ENCODE results near the gene FAM25A. TPM values are rescaled to one million over a fixed set of nuclear protein-coding genes. Genes with fewer than 3 reads are reported as not detected.
"Not testable (repeated sequence)": the region's sequence is repeated elsewhere in the genome, so short reads cannot be mapped to it uniquely, and the experiment has no call there.

FAM25A gene
- total RNA-seq, 1 experiment from 2014 or later: not detected

DNA sequence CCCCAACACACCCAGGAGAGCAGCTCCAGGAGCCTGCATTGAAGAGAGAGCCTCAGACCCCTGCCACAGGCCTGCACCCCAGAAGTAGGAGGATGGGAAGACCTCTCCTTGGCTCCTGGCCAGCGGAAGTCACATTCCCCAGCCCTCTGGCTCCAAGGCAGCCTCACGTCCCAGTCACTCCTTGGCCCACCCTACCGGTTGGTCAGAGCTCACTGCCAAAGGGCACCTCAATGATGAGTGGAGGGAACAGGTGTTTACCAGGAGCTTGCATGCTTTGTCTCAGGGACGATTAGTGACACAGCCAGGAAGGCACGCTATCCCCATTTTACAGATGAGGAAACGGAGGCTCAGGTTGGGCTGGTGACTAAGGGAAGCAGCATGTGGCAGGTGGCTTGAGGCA, 1.0 kb upstream of the FAM25A start:
- not testable (repeated sequence) for H3K27me3 ChIP-seq (ENCODE audit: low read length); H3K9ac ChIP-seq (ENCODE audit: low read length); DNase-seq; H3K27ac ChIP-seq (ENCODE audit: low read length); H3K9me2 ChIP-seq (replicated peaks; ENCODE audit: insufficient read depth, low read length); H2AFZ ChIP-seq (ENCODE audit: low read length); H3K36me3 ChIP-seq (ENCODE audit: insufficient read depth, low read length); H3K4me3 ChIP-seq (ENCODE audit: low read length); H3K4me2 ChIP-seq (ENCODE audit: low read depth, low read length, poor library complexity, severe bottlenecking); H3K4me1 ChIP-seq (ENCODE audit: low read length); H4K20me1 ChIP-seq (ENCODE audit: insufficient read depth, low read depth, low read length); H3K79me2 ChIP-seq (ENCODE audit: low read length); H3K9me3 ChIP-seq (ENCODE audit: low read length)

DNA sequence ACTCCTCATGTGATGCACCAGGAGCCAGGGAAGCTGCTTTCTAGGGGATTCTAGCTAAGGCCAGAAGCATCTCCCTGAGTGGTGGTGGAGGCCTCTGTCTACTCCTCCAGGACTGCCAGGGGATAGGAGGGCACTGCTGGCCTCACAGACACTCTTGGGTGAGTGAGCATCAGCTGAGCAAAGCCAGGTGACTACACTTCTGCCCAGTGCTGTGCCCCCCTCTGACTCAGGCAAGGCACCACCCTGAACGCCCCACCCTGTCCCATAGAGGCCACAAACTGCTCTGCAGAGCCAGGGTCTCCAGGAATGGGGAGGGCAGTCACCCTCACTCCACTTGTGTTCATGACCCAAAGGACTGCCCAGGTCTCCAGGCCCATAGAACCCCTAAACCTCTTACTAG, 590 bp upstream of the FAM25A start:
- H3K4me2 ChIP-seq (ENCODE audit: low read depth, low read length, poor library complexity, severe bottlenecking); DNase-seq; H3K9me2 ChIP-seq (replicated peaks; ENCODE audit: insufficient read depth, low read length); H3K79me2 ChIP-seq (ENCODE audit: low read length); H3K27ac ChIP-seq (ENCODE audit: low read length); H4K20me1 ChIP-seq (ENCODE audit: insufficient read depth, low read depth, low read length); H3K9me3 ChIP-seq (ENCODE audit: low read length); H3K36me3 ChIP-seq (ENCODE audit: insufficient read depth, low read length); H3K9ac ChIP-seq (ENCODE audit: low read length); H3K4me3 ChIP-seq (ENCODE audit: low read length); H3K27me3 ChIP-seq (ENCODE audit: low read length); H3K4me1 ChIP-seq (ENCODE audit: low read length); H2AFZ ChIP-seq (ENCODE audit: low read length): not testable (repeated sequence)

DNA sequence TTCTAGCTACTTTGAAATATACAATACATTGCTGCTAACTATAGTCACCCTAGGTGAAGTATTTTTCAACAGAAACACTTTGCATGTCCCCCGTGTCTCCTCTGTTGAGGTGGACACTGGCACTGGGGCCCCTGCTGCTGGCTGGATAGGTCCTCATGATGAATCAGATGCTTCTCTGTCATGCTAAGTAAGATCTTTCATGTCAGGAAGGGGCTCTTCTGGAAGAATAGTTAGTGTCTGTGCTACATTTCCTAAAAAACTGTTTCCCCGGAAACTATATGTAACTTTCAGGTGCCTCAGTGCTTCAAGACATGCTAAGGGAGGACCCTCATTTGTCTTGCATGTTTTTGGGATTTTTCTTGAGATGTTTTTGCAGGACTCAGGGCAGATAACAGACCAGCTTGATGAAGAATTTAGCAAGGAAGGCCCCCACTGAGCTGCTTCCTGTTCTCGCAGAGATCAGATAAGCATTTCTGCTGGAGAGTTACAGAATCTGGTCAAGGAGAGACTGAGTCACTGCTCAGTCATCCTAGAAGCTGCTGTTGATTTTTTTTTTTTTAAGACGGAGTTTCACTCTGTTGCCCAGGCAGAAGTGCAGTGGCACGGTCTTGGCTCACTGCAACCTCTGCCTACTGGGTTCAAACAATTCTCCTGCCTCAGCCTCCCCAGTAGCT, 5.3 kb downstream of the FAM25A start:
- not testable (repeated sequence) for H3K9me3 ChIP-seq (ENCODE audit: low read length); H3K27ac ChIP-seq (ENCODE audit: low read length); H4K20me1 ChIP-seq (ENCODE audit: insufficient read depth, low read depth, low read length); H3K4me1 ChIP-seq (ENCODE audit: low read length); H2AFZ ChIP-seq (ENCODE audit: low read length); H3K9me2 ChIP-seq (replicated peaks; ENCODE audit: insufficient read depth, low read length); H3K36me3 ChIP-seq (ENCODE audit: insufficient read depth, low read length); H3K4me2 ChIP-seq (ENCODE audit: low read depth, low read length, poor library complexity, severe bottlenecking); H3K9ac ChIP-seq (ENCODE audit: low read length); H3K4me3 ChIP-seq (ENCODE audit: low read length); H3K79me2 ChIP-seq (ENCODE audit: low read length); DNase-seq; H3K27me3 ChIP-seq (ENCODE audit: low read length)

DNA sequence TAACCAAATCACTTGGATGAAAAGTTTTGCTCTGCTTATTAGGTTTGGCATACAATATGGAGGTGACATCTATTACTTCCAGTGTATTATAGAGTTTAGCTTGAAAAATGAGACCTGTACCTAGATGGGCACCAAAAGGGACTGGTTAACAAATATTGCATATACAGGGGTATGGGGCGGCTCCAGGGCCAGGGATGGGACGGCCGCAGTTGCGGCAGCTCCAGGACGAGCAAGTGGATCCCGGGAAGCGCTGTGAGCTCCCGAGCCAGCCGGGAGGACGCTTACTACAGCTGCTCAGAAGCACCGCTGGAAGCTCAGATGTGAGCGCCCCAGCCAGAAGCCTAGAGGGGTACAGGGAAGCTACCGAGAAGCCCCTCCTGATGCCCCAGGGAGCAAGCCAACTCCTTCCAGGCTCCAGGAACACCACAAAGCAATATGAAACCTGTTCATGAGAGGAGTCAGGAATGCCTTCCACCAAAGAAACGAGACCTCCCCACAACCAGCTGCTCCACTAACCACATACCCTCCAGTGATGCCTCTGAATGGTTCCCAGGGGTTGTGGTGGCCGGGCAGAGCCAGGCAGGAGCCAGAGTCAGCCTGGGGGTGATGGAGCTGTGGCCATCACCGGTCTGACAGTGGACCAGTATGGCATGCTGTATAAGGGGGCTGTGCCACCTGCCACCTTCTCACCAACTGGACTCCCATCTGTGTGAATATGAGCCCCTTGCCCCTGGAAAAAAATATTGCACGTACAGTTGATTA, 6.8 kb downstream of the FAM25A start:
- H3K4me1 ChIP-seq (ENCODE audit: low read length); H3K4me3 ChIP-seq (ENCODE audit: low read length); H3K27ac ChIP-seq (ENCODE audit: low read length); H3K79me2 ChIP-seq (ENCODE audit: low read length); H3K9me3 ChIP-seq (ENCODE audit: low read length); H3K27me3 ChIP-seq (ENCODE audit: low read length); H3K36me3 ChIP-seq (ENCODE audit: insufficient read depth, low read length); H3K4me2 ChIP-seq (ENCODE audit: low read depth, low read length, poor library complexity, severe bottlenecking); H3K9me2 ChIP-seq (replicated peaks; ENCODE audit: insufficient read depth, low read length); H3K9ac ChIP-seq (ENCODE audit: low read length); H2AFZ ChIP-seq (ENCODE audit: low read length); H4K20me1 ChIP-seq (ENCODE audit: insufficient read depth, low read depth, low read length); DNase-seq: not testable (repeated sequence)

DNA sequence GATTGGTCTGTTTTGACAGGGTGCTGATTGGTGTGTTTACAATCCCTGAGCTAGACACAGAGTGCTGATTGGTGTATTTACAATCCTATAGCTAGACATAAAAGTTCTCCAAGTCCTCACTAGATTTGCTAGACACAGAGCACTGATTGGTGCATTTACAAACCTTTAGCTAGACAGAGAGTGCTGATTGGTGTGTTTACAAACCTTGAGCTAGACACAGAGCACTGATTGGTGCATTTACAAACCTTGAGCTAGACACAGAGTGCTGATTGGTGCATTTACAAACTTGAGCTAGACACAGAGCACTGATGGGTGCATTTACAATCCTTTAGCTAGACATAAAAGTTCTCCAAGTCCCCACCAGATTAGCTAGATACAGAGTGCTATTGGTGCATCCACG, 10.3 kb downstream of the FAM25A start:
- H3K4me2 ChIP-seq (ENCODE audit: low read depth, low read length, poor library complexity, severe bottlenecking); H3K9me3 ChIP-seq (ENCODE audit: low read length); H3K9ac ChIP-seq (ENCODE audit: low read length); H3K36me3 ChIP-seq (ENCODE audit: insufficient read depth, low read length); H3K9me2 ChIP-seq (replicated peaks; ENCODE audit: insufficient read depth, low read length); H2AFZ ChIP-seq (ENCODE audit: low read length); H3K4me3 ChIP-seq (ENCODE audit: low read length); H3K27ac ChIP-seq (ENCODE audit: low read length); H3K4me1 ChIP-seq (ENCODE audit: low read length); H3K79me2 ChIP-seq (ENCODE audit: low read length); DNase-seq; H3K27me3 ChIP-seq (ENCODE audit: low read length); H4K20me1 ChIP-seq (ENCODE audit: insufficient read depth, low read depth, low read length): not testable (repeated sequence)

DNA sequence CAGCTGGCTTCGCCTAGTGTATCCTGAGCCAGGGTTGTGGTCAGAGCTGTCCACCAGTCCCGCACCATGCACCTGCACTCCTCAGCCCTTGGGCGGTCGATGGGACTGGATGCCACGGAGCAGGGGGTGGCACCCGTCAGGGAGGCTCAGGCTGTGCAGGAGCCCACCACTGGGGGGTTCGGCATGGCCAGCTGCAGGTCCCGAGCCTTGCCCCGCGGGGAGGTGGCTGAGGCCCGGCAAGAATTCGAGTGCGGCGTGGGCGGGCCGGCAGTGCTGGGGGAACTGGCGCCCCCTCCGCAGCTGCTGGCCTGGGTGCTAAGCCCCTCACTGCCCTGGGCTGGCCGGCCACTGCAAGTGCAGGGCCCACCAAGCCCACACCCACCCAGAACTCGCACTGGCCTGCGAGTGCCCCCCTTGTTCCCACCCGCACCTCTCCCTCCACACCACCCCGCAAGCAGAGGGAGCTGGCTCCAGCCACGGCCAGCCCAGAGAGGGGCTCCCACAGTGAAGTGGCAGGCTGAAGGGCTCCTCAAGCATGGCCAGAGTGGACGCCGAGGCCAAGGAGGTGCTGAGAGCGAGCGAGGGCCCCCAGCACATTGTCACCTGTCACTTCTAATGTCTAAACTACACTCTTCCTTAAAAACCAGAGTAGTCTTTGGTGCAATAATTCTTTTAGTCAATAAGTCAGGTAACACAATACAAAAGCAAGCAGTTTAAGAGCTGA, 11.0 kb downstream of the FAM25A start:
- H3K4me3 ChIP-seq (ENCODE audit: low read length): no peak overlapping the region
- H3K9ac ChIP-seq (ENCODE audit: low read length): no peak overlapping the region
- no peak overlapping the region for H2AFZ ChIP-seq (ENCODE audit: low read length)
- H3K79me2 ChIP-seq (ENCODE audit: low read length): no peaks in the 10 kb centered on the region
- H3K9me2 ChIP-seq (replicated peaks; ENCODE audit: insufficient read depth, low read length): no peaks in the 10 kb centered on the region
- no peaks in the 10 kb centered on the region for H3K4me1 ChIP-seq (ENCODE audit: low read length)
- H3K9me3 ChIP-seq (ENCODE audit: low read length): no peaks in the 10 kb centered on the region
- H3K27me3 ChIP-seq (ENCODE audit: low read length): no peaks in the 10 kb centered on the region
- H4K20me1 ChIP-seq (ENCODE audit: insufficient read depth, low read depth, low read length): no peaks in the 10 kb centered on the region
- no peak for DNase-seq
- H3K27ac ChIP-seq (ENCODE audit: low read length): no peak overlapping the region
- no peaks in the 10 kb centered on the region for H3K36me3 ChIP-seq (ENCODE audit: insufficient read depth, low read length)
- no peak overlapping the region for H3K4me2 ChIP-seq (ENCODE audit: low read depth, low read length, poor library complexity, severe bottlenecking)

DNA sequence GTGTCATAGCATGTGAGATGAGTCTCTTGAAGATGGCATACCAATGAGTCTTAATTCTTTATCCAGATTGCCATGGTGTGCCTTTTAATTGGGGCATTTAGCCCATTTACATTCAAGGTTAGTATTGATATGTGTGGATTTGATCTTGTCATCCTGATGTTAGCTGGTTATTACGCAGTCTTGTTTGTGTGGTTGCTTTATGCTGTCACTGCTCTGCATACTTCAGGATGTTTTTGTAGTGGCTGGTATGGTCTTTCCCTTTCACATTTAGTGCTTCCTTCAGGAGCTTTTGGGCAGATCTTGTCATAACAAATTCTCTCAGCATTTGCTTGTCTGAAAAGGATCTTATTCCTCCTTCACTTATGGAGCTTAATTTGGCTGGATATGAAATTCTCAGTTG, 16.5 kb downstream of the FAM25A start:
- DNase-seq: no peak
- peaks cover 18% of the 10 kb centered on the region for H3K4me1 ChIP-seq (ENCODE audit: low read length)

DNA sequence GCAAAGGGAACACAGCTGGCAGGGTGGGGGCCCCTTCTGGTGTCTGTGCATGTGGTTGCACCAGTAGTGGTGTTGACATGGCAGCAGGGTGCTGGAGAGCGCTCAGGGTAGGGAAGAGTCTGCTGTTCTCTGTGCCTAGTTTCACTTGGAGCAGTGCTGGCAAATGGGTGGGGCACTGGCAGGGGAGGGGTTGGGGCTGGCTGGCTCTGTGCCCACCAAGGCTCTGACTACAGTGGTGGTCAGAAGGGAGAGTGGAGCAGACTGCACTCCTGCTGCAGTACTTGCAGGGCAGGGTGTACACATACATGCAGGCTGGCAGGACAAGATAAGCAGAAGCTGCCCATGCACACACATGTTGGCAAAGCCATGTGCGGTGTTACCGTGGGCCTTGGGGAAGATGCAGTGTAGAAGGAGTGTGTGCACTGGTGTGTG, 18.2 kb downstream of the FAM25A start:
- Histone ChIP-seq H3K9me2 (replicated peaks; ENCODE audit: insufficient read depth, low read length) (no peaks in the 10 kb centered on the region), H3K9ac (ENCODE audit: low read length) (no peak overlapping the region), H2AFZ (ENCODE audit: low read length) (no peak overlapping the region), H4K20me1 (ENCODE audit: insufficient read depth, low read depth, low read length) (no peaks in the 10 kb centered on the region), H3K79me2 (ENCODE audit: low read length) (no peaks in the 10 kb centered on the region), H3K27ac (ENCODE audit: low read length) (no peak overlapping the region), H3K4me3 (ENCODE audit: low read length) (no peak overlapping the region), H3K27me3 (ENCODE audit: low read length) (no peaks in the 10 kb centered on the region), H3K4me1 (ENCODE audit: low read length) (peaks cover 18% of the 10 kb centered on the region), H3K9me3 (ENCODE audit: low read length) (no peaks in the 10 kb centered on the region), H3K4me2 (ENCODE audit: low read depth, low read length, poor library complexity, severe bottlenecking) (peak overlapping the region; percentile 26), H3K36me3 (ENCODE audit: insufficient read depth, low read length) (no peaks in the 10 kb centered on the region)
- no peak for DNase-seq

More for the DNA sequence above, 16.5 kb downstream of the FAM25A start:
- Histone ChIP-seq H3K4me3 (ENCODE audit: low read length) (no peak overlapping the region), H2AFZ (ENCODE audit: low read length) (no peak overlapping the region), H3K79me2 (ENCODE audit: low read length) (no peaks in the 10 kb centered on the region), H3K9me3 (ENCODE audit: low read length) (no peaks in the 10 kb centered on the region), H3K27ac (ENCODE audit: low read length) (no peak overlapping the region), H3K9ac (ENCODE audit: low read length) (no peak overlapping the region), H3K27me3 (ENCODE audit: low read length) (no peaks in the 10 kb centered on the region), H3K36me3 (ENCODE audit: insufficient read depth, low read length) (no peaks in the 10 kb centered on the region), H3K4me2 (ENCODE audit: low read depth, low read length, poor library complexity, severe bottlenecking) (no peak overlapping the region), H4K20me1 (ENCODE audit: insufficient read depth, low read depth, low read length) (no peaks in the 10 kb centered on the region), H3K9me2 (replicated peaks; ENCODE audit: insufficient read depth, low read length) (no peaks in the 10 kb centered on the region)
